Heart left ventricle (tissue), 13 donors: Measurements from ENCODE around the gene EGR2.

ENCODE experiments used
- POLR2A ChIP-seq, 2 donors: fragments of 450-650 bp; IDR thresholded peaks; one replicate each; pipeline ENCODE4 v1.6.1; 2017; ENCODE audit warnings: antibody characterized with exemption in 2 of 2, mild to moderate bottlenecking in 2 of 2, moderate library complexity in 2 of 2
- TF ChIP-seq, protein P1 (sequence below), 12 donors: fragments of 200-600 bp; sonication (generic) in 4 of 12; IDR thresholded peaks; one replicate each; pipeline versions ENCODE4 v1.5.0 to v1.8.0; 2018 to 2022; ENCODE audit warnings: antibody characterized with exemption in 12 of 12, mild to moderate bottlenecking in 5 of 12
- donor health status: ischemic (EF 13 %, LVEDD 7.1; RV severe dilation, severe dysfunction).
- donor health status: DM: no; HTN: yes; CAD: no.
- donor health status: DM: no; HTN: no; CAD: no.
- donor health status: ischemic (EF 25% LVEDD 6.9; RV normal size, moderate dysfunction).
- donor health status: ischemic (EF 25% LVEDD 5.7; RV mildly dilated, moderate dysfunction).
- donor health status: ischemic (EF 35%, LVEDD 5.7; RV mildly dilated, moderate dysfunction).
- donor health status: nonischemic (EF 11% LVEDD 7.7; RV severe dilation, severe dysfunction).
- donor health status: DM: yes; HTN: yes; CAD: no.
- donor health status: PGD.
- donor health status: ischemic (EF 29% LVEDD 5.4; RV normal size, mild dysfunction).
- donor health status: nonischemic (EF 23%, LVEDD 6.1; RV moderate dilation, normal function).

DNA sequence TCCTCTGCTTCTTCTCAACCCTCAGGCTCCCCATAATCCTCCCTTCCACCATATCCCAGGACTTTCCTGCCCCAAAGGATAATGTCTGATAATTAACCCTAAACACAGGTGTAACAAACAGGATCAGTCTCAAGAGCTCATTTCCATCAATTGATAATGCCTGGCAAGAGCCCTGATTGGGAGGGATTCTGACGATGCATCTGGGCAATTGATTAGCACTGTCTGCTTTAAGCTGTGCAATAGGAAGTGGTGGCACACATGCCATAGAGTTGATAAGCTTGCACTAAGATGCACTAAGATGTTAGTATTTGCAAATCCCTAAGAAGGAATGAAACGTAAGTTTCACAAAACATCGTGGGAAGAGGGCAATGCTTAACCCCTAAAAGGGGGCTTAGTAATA lies 27.4 kb upstream of the EGR2 start:
- no peak for TF ChIP-seq POLR2A (IDR thresholded peaks at IDR 0.05)
- TF ChIP-seq, protein P1, sequence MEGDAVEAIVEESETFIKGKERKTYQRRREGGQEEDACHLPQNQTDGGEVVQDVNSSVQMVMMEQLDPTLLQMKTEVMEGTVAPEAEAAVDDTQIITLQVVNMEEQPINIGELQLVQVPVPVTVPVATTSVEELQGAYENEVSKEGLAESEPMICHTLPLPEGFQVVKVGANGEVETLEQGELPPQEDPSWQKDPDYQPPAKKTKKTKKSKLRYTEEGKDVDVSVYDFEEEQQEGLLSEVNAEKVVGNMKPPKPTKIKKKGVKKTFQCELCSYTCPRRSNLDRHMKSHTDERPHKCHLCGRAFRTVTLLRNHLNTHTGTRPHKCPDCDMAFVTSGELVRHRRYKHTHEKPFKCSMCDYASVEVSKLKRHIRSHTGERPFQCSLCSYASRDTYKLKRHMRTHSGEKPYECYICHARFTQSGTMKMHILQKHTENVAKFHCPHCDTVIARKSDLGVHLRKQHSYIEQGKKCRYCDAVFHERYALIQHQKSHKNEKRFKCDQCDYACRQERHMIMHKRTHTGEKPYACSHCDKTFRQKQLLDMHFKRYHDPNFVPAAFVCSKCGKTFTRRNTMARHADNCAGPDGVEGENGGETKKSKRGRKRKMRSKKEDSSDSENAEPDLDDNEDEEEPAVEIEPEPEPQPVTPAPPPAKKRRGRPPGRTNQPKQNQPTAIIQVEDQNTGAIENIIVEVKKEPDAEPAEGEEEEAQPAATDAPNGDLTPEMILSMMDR (IDR thresholded peaks at IDR 0.05), result no peak
